Suprapubic skin (tissue), 3 donors: ENCODE data around the gene STK24.

ENCODE experiments used
- POLR2AphosphoS5 ChIP-seq, 3 donors: sonication (generic); formaldehyde crosslinking; IDR thresholded peaks; one replicate each; pipeline ENCODE4 v1.6.1; 2017; ENCODE audit warnings: antibody characterized with exemption in 3 of 3
- TF ChIP-seq, protein P1 (sequence below), 2 donors: fragments of 200-600 bp in 1 of 2; fragments of 450-650 bp in 1 of 2; sonication (generic) in 1 of 2; IDR thresholded peaks; one replicate each; pipeline ENCODE4 v1.5.1; 2016 to 2019; ENCODE audit warnings: antibody characterized with exemption in 2 of 2, mild to moderate bottlenecking in 1 of 2, moderate library complexity in 1 of 2

DNA sequence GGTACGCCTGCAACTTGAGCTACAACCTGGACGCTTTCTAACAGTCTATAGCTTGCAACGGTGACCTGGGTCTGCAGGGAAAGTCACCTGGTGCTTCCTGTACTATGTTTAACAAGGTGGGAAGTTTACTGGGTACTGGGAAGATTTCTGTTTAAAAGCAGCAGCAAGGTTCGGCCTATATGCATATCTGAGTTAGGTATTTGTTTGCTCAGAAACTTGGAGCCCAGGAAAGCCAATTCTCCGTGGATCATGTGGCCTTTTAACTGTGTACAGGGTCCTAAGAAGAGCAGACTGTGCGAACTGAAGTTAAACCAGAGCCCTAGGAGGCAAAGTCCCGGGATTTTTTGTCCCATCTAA is 103.1 kb downstream of the STK24 start:
- TF ChIP-seq, protein P1, sequence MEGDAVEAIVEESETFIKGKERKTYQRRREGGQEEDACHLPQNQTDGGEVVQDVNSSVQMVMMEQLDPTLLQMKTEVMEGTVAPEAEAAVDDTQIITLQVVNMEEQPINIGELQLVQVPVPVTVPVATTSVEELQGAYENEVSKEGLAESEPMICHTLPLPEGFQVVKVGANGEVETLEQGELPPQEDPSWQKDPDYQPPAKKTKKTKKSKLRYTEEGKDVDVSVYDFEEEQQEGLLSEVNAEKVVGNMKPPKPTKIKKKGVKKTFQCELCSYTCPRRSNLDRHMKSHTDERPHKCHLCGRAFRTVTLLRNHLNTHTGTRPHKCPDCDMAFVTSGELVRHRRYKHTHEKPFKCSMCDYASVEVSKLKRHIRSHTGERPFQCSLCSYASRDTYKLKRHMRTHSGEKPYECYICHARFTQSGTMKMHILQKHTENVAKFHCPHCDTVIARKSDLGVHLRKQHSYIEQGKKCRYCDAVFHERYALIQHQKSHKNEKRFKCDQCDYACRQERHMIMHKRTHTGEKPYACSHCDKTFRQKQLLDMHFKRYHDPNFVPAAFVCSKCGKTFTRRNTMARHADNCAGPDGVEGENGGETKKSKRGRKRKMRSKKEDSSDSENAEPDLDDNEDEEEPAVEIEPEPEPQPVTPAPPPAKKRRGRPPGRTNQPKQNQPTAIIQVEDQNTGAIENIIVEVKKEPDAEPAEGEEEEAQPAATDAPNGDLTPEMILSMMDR (IDR thresholded peaks at IDR 0.05) = no peak
- TF ChIP-seq POLR2AphosphoS5 (IDR thresholded peaks at IDR 0.05) = no peak
